OCI-LY3 (cell line): Measurements from ENCODE around the gene CRAMP1.

Source experiments
- CTCF ChIP-seq: fragments of 200-600, 300-600 bp; sonication (generic); IDR thresholded peaks from 2 replicates; pipeline ENCODE4 v1.5.1; 2014; ENCODE audit warnings: antibody characterized with exemption, low read length, low read depth
- EZH2phosphoT487 ChIP-seq: fragments of 200-600 bp; shearing (Covaris generic); IDR thresholded peaks from 2 replicates; pipeline ENCODE4 v1.6.1; 2018; ENCODE audit warnings: antibody characterized with exemption, mixed run types, low read depth

- no peak for TF ChIP-seq CTCF
- TF ChIP-seq EZH2phosphoT487, result no peak
Measured at GRCh38 chr16:1655909-1656807, 44.0 kb downstream of the CRAMP1 start.
